H1 (cell line): Measurements from ENCODE around the gene PAPOLA. TPM values are rescaled to one million over a fixed set of nuclear protein-coding genes. Genes with fewer than 3 reads are reported as not detected.

Experiments used
- CTCF ChIA-PET: fragments of 300-600 bp; sonication (Branson Sonifier 250); formaldehyde crosslinking; loops from one replicate; lab custom pipeline; 2021; ENCODE audit not compliant: partially characterized antibody; lab: Charles Lee
- POLR2A ChIA-PET: fragments of 300-600 bp; sonication (Branson Sonifier 250); formaldehyde crosslinking; loops from one replicate; lab custom pipeline; 2021; ENCODE audit warnings: inconsistent platforms; ENCODE audit not compliant: partially characterized antibody; lab: Charles Lee
- DNase-seq, 2 experiments: peaks; one replicate each; pipeline versions ENCODE4 v3.0.0 to v3.0.0-alpha.2; 2010 to 2022; ENCODE audit warnings: low spot score in 2 of 2, low read depth in 1 of 2, mixed read lengths in 1 of 2
- FAIRE-seq: peaks from 2 replicates; lab custom pipeline; 2011; peaks lifted over from hg19 to GRCh38; lab: Jason Lieb, UNC
- H2AFZ ChIP-seq: 2 replicates; pipeline ENCODE4 v1.8.1; 2012; ENCODE audit warnings: low read length, inconsistent platforms
- H2AK5ac ChIP-seq: 2 replicates; pipeline ENCODE4 v1.6.1; 2013; ENCODE audit warnings: low read depth, low read length
- H2BK120ac ChIP-seq: replicated peaks from 2 replicates; pipeline ENCODE3; 2013; ENCODE audit warnings: low read depth, low read length, inconsistent platforms
- H2BK12ac ChIP-seq: 2 replicates; pipeline ENCODE4 v1.6.1; 2013; ENCODE audit warnings: low read depth, low read length
- H2BK15ac ChIP-seq: 2 replicates; pipeline ENCODE4 v1.6.1; 2013; ENCODE audit warnings: low read length
- H2BK20ac ChIP-seq: 2 replicates; pipeline ENCODE4 v1.6.1; 2013; ENCODE audit warnings: low read length
- H2BK5ac ChIP-seq: 2 replicates; pipeline ENCODE4 v1.6.1; 2013; ENCODE audit warnings: low read depth, low read length
- H3K14ac ChIP-seq: 2 replicates; pipeline ENCODE4 v1.6.1; 2013; ENCODE audit warnings: inconsistent platforms; ENCODE audit not compliant: insufficient read length
- H3K18ac ChIP-seq: 2 replicates; pipeline ENCODE4 v1.6.1; 2013; ENCODE audit warnings: low read length; ENCODE audit errors: extremely low read depth
- H3K23ac ChIP-seq: 2 replicates; pipeline ENCODE4 v1.6.1; 2013; ENCODE audit warnings: inconsistent platforms; ENCODE audit not compliant: insufficient read length
- H3K23me2 ChIP-seq: 2 replicates; pipeline ENCODE4 v1.6.1; 2013; ENCODE audit warnings: low read depth, low read length
- H3K27ac ChIP-seq: 2 replicates; pipeline ENCODE4 v1.6.1; 2011; ENCODE audit warnings: low read depth, low read length, inconsistent platforms
- H3K27me3 ChIP-seq, 4 experiments: replicated peaks in 1 of 4; 1 replicate in 1 of 4; 2 replicates in 3 of 4; pipeline versions ENCODE4 v1.6.1 to v1.8.1; 2011 to 2013; ENCODE audit warnings: low read length in 3 of 4, mild to moderate bottlenecking in 3 of 4, inconsistent platforms in 2 of 4, mixed read lengths in 2 of 4, moderate library complexity in 1 of 4; ENCODE audit not compliant: control insufficient read depth in 3 of 4, insufficient read depth in 3 of 4; ENCODE audit errors: extremely low read depth in 1 of 4
- H3K36me3 ChIP-seq, 4 experiments: 2 replicates each; pipeline versions ENCODE4 v1.6.1 to v1.8.1; 2011 to 2013; ENCODE audit warnings: mild to moderate bottlenecking in 4 of 4, low read length in 3 of 4, moderate library complexity in 2 of 4, control low read depth in 1 of 4, inconsistent platforms in 1 of 4; ENCODE audit not compliant: insufficient read depth in 4 of 4, control insufficient read depth in 2 of 4
- H3K4ac ChIP-seq: replicated peaks from 2 replicates; pipeline ENCODE3; 2013; ENCODE audit warnings: low read length, low read depth, mixed read lengths, inconsistent platforms; ENCODE audit not compliant: insufficient read length
- H3K4me1 ChIP-seq, 4 experiments: replicated peaks in 1 of 4; 1 replicate in 1 of 4; 2 replicates in 3 of 4; pipeline versions ENCODE4 v1.6.1 to v1.8.1; 2011 to 2013; ENCODE audit warnings: low read length in 3 of 4, inconsistent platforms in 2 of 4, mixed read lengths in 1 of 4; ENCODE audit not compliant: insufficient read depth in 4 of 4, control insufficient read depth in 3 of 4
- H3K4me2 ChIP-seq, 2 experiments: 2 replicates each; pipeline versions ENCODE4 v1.6.1 to v1.8.1; 2011 to 2013; ENCODE audit warnings: low read depth in 2 of 2, low read length in 2 of 2, control low read depth in 1 of 2, inconsistent platforms in 1 of 2, mild to moderate bottlenecking in 1 of 2; ENCODE audit not compliant: insufficient read depth in 1 of 2
- H3K4me3 ChIP-seq, 4 experiments: fragments of 200-600, 300-600 bp in 1 of 4; sonication (generic), shearing (Covaris generic), sonication (Bioruptor Twin) in 1 of 4; 2 replicates each; pipeline versions ENCODE4 v1.5.1 to v1.8.1; 2011 to 2016; ENCODE audit warnings: low read length in 4 of 4, low read depth in 3 of 4, control low read depth in 2 of 4, inconsistent platforms in 2 of 4, mild to moderate bottlenecking in 2 of 4, mixed read lengths in 1 of 4, moderate library complexity in 1 of 4; ENCODE audit not compliant: insufficient read depth in 2 of 4; ENCODE audit errors: extremely low read depth in 1 of 4
- H3K56ac ChIP-seq: replicated peaks from 2 replicates; pipeline ENCODE3; 2013; ENCODE audit warnings: low read depth, mild to moderate bottlenecking, mixed read lengths, low read length, inconsistent platforms; ENCODE audit not compliant: insufficient read length
- H3K79me1 ChIP-seq: 2 replicates; pipeline ENCODE4 v1.6.1; 2013; ENCODE audit warnings: low read depth, low read length, control low read depth
- H3K79me2 ChIP-seq, 2 experiments: 2 replicates each; pipeline versions ENCODE4 v1.6.1 to v1.8.1; 2012 to 2013; ENCODE audit warnings: low read length in 2 of 2, mild to moderate bottlenecking in 2 of 2, inconsistent platforms in 1 of 2; ENCODE audit not compliant: insufficient read depth in 2 of 2, control insufficient read depth in 1 of 2
- H3K9ac ChIP-seq, 4 experiments: replicated peaks in 1 of 4; 1 replicate in 1 of 4; 2 replicates in 3 of 4; pipeline versions ENCODE4 v1.6.1 to v1.8.1; 2011 to 2013; ENCODE audit warnings: low read depth in 3 of 4, low read length in 3 of 4, control low read depth in 2 of 4, mild to moderate bottlenecking in 2 of 4, moderate library complexity in 2 of 4, inconsistent platforms in 1 of 4; ENCODE audit errors: extremely low read depth in 1 of 4
- H3K9me3 ChIP-seq, 2 experiments: 2 replicates each; pipeline versions ENCODE4 v1.6.1 to v1.8.1; 2012 to 2013; ENCODE audit warnings: mild to moderate bottlenecking in 2 of 2, moderate library complexity in 2 of 2, control low read depth in 1 of 2, inconsistent platforms in 1 of 2, low read depth in 1 of 2, low read length in 1 of 2, mixed read lengths in 1 of 2; ENCODE audit not compliant: insufficient read depth in 2 of 2
- H4K20me1 ChIP-seq, 2 experiments: replicated peaks in 1 of 2; 2 replicates each; pipeline versions ENCODE3 to v1.8.1; 2011 to 2013; ENCODE audit warnings: inconsistent platforms in 2 of 2, low read length in 2 of 2, mild to moderate bottlenecking in 1 of 2; ENCODE audit not compliant: insufficient read depth in 2 of 2, control insufficient read depth in 1 of 2
- H4K5ac ChIP-seq: 2 replicates; pipeline ENCODE4 v1.6.1; 2013; ENCODE audit warnings: low read length, low read depth, mixed read lengths, inconsistent platforms; ENCODE audit not compliant: insufficient read length
- H4K8ac ChIP-seq: 2 replicates; pipeline ENCODE4 v1.8.0; 2013; ENCODE audit warnings: mild to moderate bottlenecking, moderate library complexity, low read length, inconsistent platforms; ENCODE audit not compliant: insufficient read depth; ENCODE audit errors: extremely low read depth
- H4K91ac ChIP-seq: replicated peaks from 2 replicates; pipeline ENCODE3; 2013; ENCODE audit warnings: low read length, mixed read lengths, inconsistent platforms; ENCODE audit not compliant: insufficient read length
- CHD2 ChIP-seq: IDR thresholded peaks from 2 replicates; pipeline ENCODE4 v1.6.1; 2012; ENCODE audit warnings: low read length, improper control_type of control experiment
- CTBP2 ChIP-seq: IDR thresholded peaks from 2 replicates; pipeline ENCODE4 v1.7.0; 2011; ENCODE audit warnings: borderline replicate concordance, mild to moderate bottlenecking, moderate library complexity, mixed read lengths, low read length; ENCODE audit not compliant: insufficient read depth, insufficient read length
- EZH2 ChIP-seq: fragments of 200-600 bp; sonication (generic); IDR thresholded peaks from 2 replicates; pipeline ENCODE4 v1.7.1; 2012; ENCODE audit warnings: low read depth, mild to moderate bottlenecking, moderate library complexity, low read length, inconsistent platforms; ENCODE audit not compliant: severe bottlenecking
- FOSL1 ChIP-seq: IDR thresholded peaks from 2 replicates; pipeline ENCODE4 v1.6.1; 2011; ENCODE audit warnings: mild to moderate bottlenecking, low read depth, low read length, moderate library complexity; ENCODE audit not compliant: insufficient read depth
- GABPA ChIP-seq: IDR thresholded peaks from 2 replicates; pipeline ENCODE4 v1.6.1; 2011; ENCODE audit warnings: mild to moderate bottlenecking, low read length, moderate library complexity, borderline replicate concordance; ENCODE audit not compliant: insufficient read depth
- MAX ChIP-seq: IDR thresholded peaks from 2 replicates; pipeline ENCODE4 v1.6.1; 2012; ENCODE audit warnings: inconsistent platforms
- NRF1 ChIP-seq: IDR thresholded peaks from 2 replicates; pipeline ENCODE4 v1.6.1; 2011; ENCODE audit warnings: mild to moderate bottlenecking, low read depth, low read length, improper control_type of control experiment
- PHF8 ChIP-seq: fragments of 200-600 bp; sonication (generic); conservative IDR thresholded peaks from 2 replicates; pipeline ENCODE4 v1.7.1; 2012; ENCODE audit warnings: low read depth, mild to moderate bottlenecking, inconsistent platforms, low read length, moderate library complexity
- SIN3A ChIP-seq, 2 experiments: IDR thresholded peaks in 1 of 2; conservative IDR thresholded peaks in 1 of 2; 2 replicates each; pipeline ENCODE4 v1.6.1; 2011 to 2012; ENCODE audit warnings: low read length in 2 of 2, improper control_type of control experiment in 1 of 2, low read depth in 1 of 2, mild to moderate bottlenecking in 1 of 2
- SP1 ChIP-seq: IDR thresholded peaks from 2 replicates; pipeline ENCODE4 v1.6.1; 2011; ENCODE audit warnings: low read depth, low read length
- TEAD4 ChIP-seq: IDR thresholded peaks from 2 replicates; pipeline ENCODE4 v1.6.1; 2012; ENCODE audit warnings: low read depth, low read length, inconsistent platforms, mixed read lengths
- WGBS, 2 experiments: shearing (Covaris generic) in 1 of 2; methylation state at CpG; one replicate each; pipeline versions ENCODE4 v1.1.6 to v1.1.7; 2013 to 2015; ENCODE audit warnings: low lambda C conversion rate in 2 of 2, mixed read lengths in 2 of 2, inconsistent platforms in 1 of 2, low coverage in 1 of 2, missing lambda C conversion rate in 1 of 2; ENCODE audit not compliant: insufficient replicate concordance in 2 of 2, insufficient coverage in 1 of 2, insufficient read length in 1 of 2; ENCODE audit errors: extremely low coverage in 1 of 2, missing lambda C conversion rate in 1 of 2; 5-methylcytosine and 5-hydroxymethylcytosine counted together
- polyA plus RNA-seq, 7 experiments: library from polyadenylated mRNA; depleted of rRNA in 3 of 7; stranded (reverse) in 5 of 7; unstranded in 2 of 7; fragments of >200 nt in 5 of 7; fragments of 200-250 nt in 2 of 7; gene quantifications; 1 replicate in 5 of 7; 2 replicates in 1 of 7; 4 replicates in 1 of 7; pipeline versions ENCODE4 v1.2.1 to v1.2.3, GENCODE V29; 2011 to 2013; ENCODE audit warnings: missing spikeins in 2 of 7, mixed read lengths in 2 of 7
- total RNA-seq: library from RNA; stranded (reverse); fragmentation: NEBNext Ultra II Directional; extraction: Animal tissue kit (Norgen Biotek cat#: 25700); gene quantifications from 2 replicates; pipeline ENCODE4 v1.2.1, GENCODE V29; 2021

Gene PAPOLA
- total and polyA plus RNA-seq, 2 of the 8 experiments (the other 6 are each of a cell fraction or from before 2014, with no cell fraction given): 163 to 239 TPM

GRCh38 chr14:96576359-96576758 lies 74.2 kb downstream of the PAPOLA start:
- no peak for FAIRE-seq
- H3K36me3 ChIP-seq: peaks cover 0 to 4% (median 0%) of the 10 kb centered on the region in 4 experiments; a peak in 1 of 8 replicates
- H2BK12ac ChIP-seq: no peak overlapping the region
- H3K23ac ChIP-seq: no peak overlapping the region
- no peak overlapping the region for H2AFZ ChIP-seq
- no peak overlapping the region for H2BK5ac ChIP-seq
- ChIA-PET POLR2A (no interaction called here), CTCF (interaction anchor here (0.8 to 2.5 kb wide), 6 partner anchors 10 to 497 kb away, joined by 3 to 20 read pairs (median 4); no protein-coding TSS in a partner anchor)
- no peaks in the 10 kb centered on the region; the same call in 1 of the 2 replicates for H3K79me1 ChIP-seq
- no peaks in the 10 kb centered on the region for H3K23me2 ChIP-seq
- H4K91ac ChIP-seq: no peak overlapping the region
- WGBS, 2 experiments: 90% methylated on average over 6 of the region's 6 CpGs; no CpG with 5 or more reads in 1 of the 2 experiments
- H3K4me1 ChIP-seq: peaks cover 3 to 9% (median 7%) of the 10 kb centered on the region in 4 experiments; a peak in 5 of 7 replicates
- H3K27me3 ChIP-seq: no peaks in the 10 kb centered on the region
- no peak overlapping the region for H2BK15ac ChIP-seq
- H3K18ac ChIP-seq: no peak overlapping the region
- no peak overlapping the region for H4K8ac ChIP-seq
- no peak overlapping the region for H3K4ac ChIP-seq
- H3K79me2 ChIP-seq: no peaks in the 10 kb centered on the region
- no peak overlapping the region for H3K9ac ChIP-seq
- no peak for DNase-seq
- H4K20me1 ChIP-seq: no peaks in the 10 kb centered on the region
- H2BK120ac ChIP-seq: no peak overlapping the region
- no peak overlapping the region for H3K4me3 ChIP-seq
- no peak overlapping the region for H3K27ac ChIP-seq
- no peak overlapping the region for H4K5ac ChIP-seq
- no peak overlapping the region for H3K14ac ChIP-seq
- H2BK20ac ChIP-seq: no peak overlapping the region
- no peaks in the 10 kb centered on the region for H3K9me3 ChIP-seq
- no peak overlapping the region for H2AK5ac ChIP-seq
- H3K4me2 ChIP-seq: no peak overlapping the region
- H3K56ac ChIP-seq: no peak overlapping the region
- TF ChIP-seq PHF8: no peak
- TF ChIP-seq EZH2: no peak
- no peak for TF ChIP-seq SIN3A (conservative IDR thresholded peaks at IDR 0.05 in 1 of 2, IDR thresholded peaks at IDR 0.05 in 1 of 2; ENCODE audit: low read depth in 1 of 2, low read length in 2 of 2)
- TF ChIP-seq GABPA: no peak
- no peak for TF ChIP-seq SP1
- TF ChIP-seq CHD2: no peak
- no peak for TF ChIP-seq FOSL1
- no peak for TF ChIP-seq TEAD4
- TF ChIP-seq NRF1: no peak
- no peak for TF ChIP-seq MAX
- TF ChIP-seq CTBP2: no peak
